Measurements from ENCODE around the gene SRRM3. TPM values are rescaled to one million over a fixed set of nuclear protein-coding genes. Genes with fewer than 3 reads are reported as not detected.
A peak's percentile ranks its signal among the peaks of the same experiment; 100 is the strongest.
"Not testable (repeated sequence)": the region's sequence is repeated elsewhere in the genome, so short reads cannot be mapped to it uniquely, and the experiment has no call there.

The SRRM3 gene
- polyA plus RNA-seq, 6 donors from 2014 or later, result not detected

DNA sequence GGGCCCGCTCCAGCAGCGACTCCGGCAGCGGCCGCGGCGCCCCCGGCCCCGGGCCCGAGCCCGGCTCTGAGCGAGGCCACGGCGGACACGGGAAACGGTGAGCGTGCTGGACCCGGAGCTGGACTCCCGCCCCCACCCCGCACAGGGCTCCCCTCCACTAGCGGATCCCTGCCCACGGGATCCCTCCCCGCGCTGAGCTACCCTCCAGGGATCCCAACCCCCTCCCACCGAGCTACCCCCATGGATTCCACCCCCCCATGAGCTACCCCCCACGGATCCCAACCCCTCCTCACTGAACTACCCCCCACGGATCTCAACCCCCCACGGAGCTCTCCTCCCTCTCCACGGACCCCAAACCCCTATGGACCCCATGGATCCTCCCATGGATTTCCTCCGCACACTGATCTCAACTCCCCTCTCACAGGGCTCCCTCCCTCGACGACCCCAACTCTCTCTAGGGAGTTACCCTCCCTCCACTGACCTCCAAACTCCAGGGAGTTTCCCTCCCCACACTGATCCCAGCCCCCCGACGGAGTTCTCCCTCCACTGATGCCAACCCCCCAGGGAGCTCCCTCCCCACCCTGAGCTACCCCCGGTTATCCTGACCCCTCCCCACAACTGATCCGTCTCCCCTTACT lies 80.1 kb downstream of the SRRM3 start:
- no peak for DNase-seq
- H3K4me3 Mint-ChIP-seq, result peak overlapping the region; percentile 24 to 93 (median 82)
- peaks cover 0 to 9% of the 10 kb centered on the region in 2 donors for H3K36me3 Mint-ChIP-seq
- H3K27me3 Mint-ChIP-seq, result peaks cover 27 to 82% (median 75%) of the 10 kb centered on the region in 3 donors
- H3K4me1 Mint-ChIP-seq, result peaks cover 17 to 20% (median 18%) of the 10 kb centered on the region in 3 donors
- ATAC-seq (ENCODE audit: low read depth in 2 of 2), result no peak
- H3K9me3 Mint-ChIP-seq, result peaks cover 0 to 2% (median 0%) of the 10 kb centered on the region in 7 donors
- peak overlapping the region in 1 of 6 donors; percentile 51 for H3K27ac Mint-ChIP-seq

DNA sequence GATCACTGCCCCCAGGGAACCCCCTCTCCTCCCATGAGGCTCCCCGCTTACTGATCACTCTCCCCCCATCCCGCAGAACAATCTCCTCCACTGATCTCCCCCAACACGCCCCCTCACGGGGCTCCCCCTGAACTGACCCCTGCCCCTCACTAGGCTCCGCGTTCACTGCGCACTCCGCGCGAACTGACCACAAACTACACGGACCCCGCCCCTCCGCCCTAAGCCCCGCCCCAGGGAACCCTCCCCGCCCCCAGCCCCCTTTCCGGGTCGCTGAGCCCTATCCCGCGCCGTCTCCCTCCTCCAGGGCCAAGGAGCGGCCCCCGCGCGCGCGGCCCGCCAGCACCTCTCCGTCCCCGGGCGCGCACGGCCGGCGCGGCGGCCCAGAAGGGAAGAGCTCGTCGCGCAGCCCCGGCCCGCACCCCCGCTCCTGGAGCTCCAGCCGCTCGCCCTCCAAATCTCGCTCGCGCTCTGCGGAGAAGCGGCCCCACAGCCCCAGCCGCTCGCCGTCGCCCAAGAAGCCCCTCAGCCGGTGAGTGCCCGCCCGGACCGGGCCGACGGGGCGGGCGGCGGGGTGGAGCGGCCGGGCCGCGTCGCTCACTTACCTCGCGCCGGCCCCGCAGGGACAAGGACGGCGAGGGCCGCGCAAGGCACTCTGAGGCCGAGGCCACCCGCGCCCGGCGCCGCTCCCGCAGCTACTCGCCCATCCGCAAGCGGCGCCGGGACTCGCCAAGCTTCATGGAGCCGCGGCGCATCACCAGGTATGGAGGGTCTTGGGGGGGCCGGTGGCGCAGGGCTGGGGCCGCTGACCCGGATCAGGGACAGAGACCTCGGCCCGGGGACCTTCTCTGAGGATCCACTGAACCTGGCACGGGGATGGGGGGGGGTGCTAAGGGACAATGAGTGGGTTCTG lies 80.9 kb downstream of the SRRM3 start:
- Mint-ChIP-seq H3K4me3 (peak overlapping the region; percentile 24 to 93 (median 82)), H3K9me3 (peaks cover 0 to 2% (median 0%) of the 10 kb centered on the region in 7 donors), H3K36me3 (peaks cover 0 to 9% of the 10 kb centered on the region in 2 donors), H3K27ac (peak overlapping the region in 2 of 6 donors; percentile 51 to 59), H3K27me3 (peaks cover 25 to 76% (median 71%) of the 10 kb centered on the region in 3 donors), H3K4me1 (peaks cover 17 to 20% (median 18%) of the 10 kb centered on the region in 3 donors)
- ATAC-seq (ENCODE audit: low read depth in 2 of 2) (peak; percentile 41 to 42), DNase-seq (no peak)

DNA sequence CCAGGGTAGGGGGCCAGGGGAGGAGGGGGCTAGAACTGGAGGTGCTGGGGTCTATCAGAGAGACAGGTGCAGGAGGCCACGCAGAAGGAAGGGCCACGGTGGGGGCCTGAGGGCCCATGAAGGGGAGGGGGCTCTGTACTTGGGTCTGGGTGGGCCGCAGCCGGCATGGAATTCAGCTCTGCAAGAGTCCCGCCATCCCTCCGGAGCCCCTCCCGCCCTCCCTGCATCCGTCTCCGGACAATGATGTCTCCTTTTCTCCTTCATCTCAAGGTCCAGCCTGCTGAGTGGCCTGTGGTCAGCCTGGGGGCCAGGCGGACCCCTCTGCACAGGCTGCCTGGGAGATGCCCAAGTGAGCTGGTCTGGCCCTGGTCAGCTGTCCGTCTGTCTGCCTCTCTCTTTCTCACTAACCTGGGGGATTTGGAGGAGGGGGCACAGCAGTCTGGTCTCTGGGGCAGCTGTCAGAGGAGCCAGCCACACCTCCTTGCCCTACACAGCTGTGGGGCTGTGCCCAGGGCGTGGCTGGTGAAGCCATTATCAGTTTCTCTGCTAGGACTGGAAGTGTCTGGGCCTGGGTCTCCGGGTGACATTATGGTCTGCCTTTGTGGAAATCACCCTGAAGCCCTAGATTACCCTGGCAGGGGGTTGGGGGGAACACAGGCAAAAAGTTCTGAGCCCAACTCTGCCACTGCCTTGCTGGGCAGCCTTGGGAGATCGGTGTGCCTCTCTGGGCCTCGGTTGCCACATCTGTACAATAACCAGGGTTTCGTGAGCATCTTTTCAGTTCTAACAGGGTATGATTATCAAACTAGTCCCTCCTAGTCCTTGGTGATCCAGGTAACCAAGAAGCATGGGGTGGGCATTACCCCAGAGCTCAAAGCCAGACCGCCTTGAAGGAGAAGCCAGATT lies 81.8 kb downstream of the SRRM3 start:
- Mint-ChIP-seq H3K27me3 (peaks cover 25 to 75% (median 71%) of the 10 kb centered on the region in 3 donors), H3K4me3 (peak overlapping the region; percentile 59 to 80 (median 68)), H3K9me3 (peaks cover 0 to 2% (median 0%) of the 10 kb centered on the region in 7 donors), H3K27ac (no peak overlapping the region), H3K36me3 (peaks cover 0 to 9% of the 10 kb centered on the region in 2 donors), H3K4me1 (peaks cover 17 to 20% (median 18%) of the 10 kb centered on the region in 3 donors)
- ATAC-seq (ENCODE audit: low read depth in 2 of 2) (no peak), DNase-seq (no peak)

DNA sequence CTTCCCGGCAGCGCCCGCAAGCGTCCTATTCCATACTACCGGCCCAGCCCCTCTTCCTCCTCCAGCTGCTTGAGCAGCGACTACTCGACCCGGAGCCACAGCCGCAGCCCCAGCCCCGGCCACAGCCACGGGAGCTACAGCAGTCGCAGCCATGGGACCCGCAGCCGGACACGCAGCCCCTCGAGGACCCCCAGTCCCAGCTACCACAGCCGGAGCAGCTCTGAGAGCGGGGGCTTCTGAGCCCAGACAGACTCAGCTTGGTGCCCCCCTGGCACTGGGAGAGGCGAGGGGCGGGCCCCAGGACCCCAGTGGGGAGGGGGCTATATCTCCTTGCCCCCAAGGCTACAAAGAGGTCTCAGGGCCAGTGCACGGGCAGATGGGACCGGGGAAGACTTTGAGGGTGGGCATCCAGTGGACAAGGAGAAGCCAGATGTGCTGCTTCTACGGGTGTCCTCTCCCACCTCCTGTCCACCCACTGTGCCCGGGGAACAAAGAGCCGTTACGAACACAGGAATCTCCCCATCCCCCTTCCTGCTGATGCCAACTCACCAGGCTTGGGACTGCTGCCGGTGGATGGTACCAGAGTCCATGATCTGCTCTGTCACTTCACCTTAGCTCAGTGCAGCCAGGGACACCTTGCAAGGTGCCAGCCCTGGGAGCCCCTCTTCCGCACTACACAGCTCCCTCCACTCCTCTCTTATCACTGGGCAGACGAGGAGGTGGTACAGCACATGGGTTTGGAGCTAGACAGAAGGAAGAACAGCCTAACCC lies 84.1 kb downstream of the SRRM3 start:
- Mint-ChIP-seq H3K4me3 (no peak overlapping the region), H3K4me1 (peaks cover 13 to 18% (median 17%) of the 10 kb centered on the region in 3 donors), H3K36me3 (peaks cover 0 to 7% of the 10 kb centered on the region in 2 donors), H3K9me3 (peaks cover 0 to 2% (median 0%) of the 10 kb centered on the region in 7 donors), H3K27ac (no peak overlapping the region), H3K27me3 (peaks cover 21 to 60% (median 50%) of the 10 kb centered on the region in 3 donors)
- DNase-seq (no peak), ATAC-seq (ENCODE audit: low read depth in 2 of 2) (no peak)

DNA sequence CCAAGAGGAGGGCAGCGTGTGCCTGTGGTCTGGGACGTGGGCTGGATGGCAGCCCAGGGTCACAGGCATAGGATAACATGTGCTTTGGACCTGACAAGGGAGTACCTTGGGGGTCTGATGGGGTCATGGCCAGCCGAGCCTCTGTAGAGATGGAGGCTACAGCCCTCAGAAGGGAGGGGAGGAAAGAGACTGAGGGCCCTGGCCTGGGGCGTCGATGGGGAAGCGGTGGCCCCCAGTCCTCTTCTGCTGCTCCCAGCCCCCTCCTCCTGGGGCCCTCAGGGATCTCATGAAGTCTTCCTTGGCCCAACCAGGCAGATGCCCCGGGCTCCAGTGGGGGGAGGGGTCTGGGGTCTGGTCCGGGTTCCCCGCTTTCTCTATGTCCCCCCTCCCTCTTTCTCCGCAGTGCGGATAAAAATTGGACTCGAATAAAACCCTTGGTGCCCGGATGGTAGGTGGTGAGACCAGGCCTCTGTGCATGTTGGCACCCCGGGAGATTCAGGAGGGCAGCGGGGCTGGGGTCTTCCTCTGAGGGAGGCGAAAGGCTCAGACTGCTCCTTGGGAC lies 85.2 kb downstream of the SRRM3 start:
- peaks cover 0 to 2% (median 0%) of the 10 kb centered on the region in 7 donors for H3K9me3 Mint-ChIP-seq
- H3K4me1 Mint-ChIP-seq, result peaks cover 10 to 18% (median 14%) of the 10 kb centered on the region in 3 donors
- ATAC-seq (ENCODE audit: low read depth in 2 of 2), result no peak
- no peak for DNase-seq
- no peaks in the 10 kb centered on the region for H3K36me3 Mint-ChIP-seq
- no peak overlapping the region for H3K27ac Mint-ChIP-seq
- H3K27me3 Mint-ChIP-seq, result peaks cover 21 to 59% (median 46%) of the 10 kb centered on the region in 3 donors
- no peak overlapping the region for H3K4me3 Mint-ChIP-seq

DNA sequence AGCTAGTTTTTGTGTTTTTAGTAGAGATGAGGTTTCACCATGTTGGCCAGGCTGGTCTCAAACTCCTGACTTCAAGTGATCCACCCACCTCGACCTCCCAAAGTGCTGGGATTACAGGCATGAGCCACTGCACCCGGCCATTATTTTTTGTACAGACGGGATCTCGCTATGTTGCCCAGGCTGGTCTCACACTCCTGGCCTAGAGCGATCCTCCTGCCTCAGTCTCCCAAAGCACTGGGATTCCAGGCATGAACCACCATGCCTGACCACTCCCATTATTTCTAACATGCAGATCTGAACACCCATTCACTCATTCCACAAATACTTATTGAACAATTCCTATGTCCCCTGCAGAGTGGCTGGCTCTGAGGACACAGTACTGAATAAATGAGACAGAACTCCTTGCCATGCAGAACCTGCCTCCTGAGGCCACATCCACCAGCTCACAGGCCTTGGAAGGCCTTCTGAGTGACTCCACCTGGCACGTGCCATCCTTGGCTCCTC lies 89.2 kb downstream of the SRRM3 start:
- not testable (repeated sequence) for DNase-seq; H3K27ac Mint-ChIP-seq; H3K4me3 Mint-ChIP-seq; H3K36me3 Mint-ChIP-seq; H3K9me3 Mint-ChIP-seq; ATAC-seq (ENCODE audit: low read depth in 2 of 2)
- peaks cover 7 to 13% (median 9%) of the 10 kb centered on the region in 3 donors for H3K4me1 Mint-ChIP-seq
- H3K27me3 Mint-ChIP-seq, result peaks cover 8 to 45% (median 21%) of the 10 kb centered on the region in 3 donors

DNA sequence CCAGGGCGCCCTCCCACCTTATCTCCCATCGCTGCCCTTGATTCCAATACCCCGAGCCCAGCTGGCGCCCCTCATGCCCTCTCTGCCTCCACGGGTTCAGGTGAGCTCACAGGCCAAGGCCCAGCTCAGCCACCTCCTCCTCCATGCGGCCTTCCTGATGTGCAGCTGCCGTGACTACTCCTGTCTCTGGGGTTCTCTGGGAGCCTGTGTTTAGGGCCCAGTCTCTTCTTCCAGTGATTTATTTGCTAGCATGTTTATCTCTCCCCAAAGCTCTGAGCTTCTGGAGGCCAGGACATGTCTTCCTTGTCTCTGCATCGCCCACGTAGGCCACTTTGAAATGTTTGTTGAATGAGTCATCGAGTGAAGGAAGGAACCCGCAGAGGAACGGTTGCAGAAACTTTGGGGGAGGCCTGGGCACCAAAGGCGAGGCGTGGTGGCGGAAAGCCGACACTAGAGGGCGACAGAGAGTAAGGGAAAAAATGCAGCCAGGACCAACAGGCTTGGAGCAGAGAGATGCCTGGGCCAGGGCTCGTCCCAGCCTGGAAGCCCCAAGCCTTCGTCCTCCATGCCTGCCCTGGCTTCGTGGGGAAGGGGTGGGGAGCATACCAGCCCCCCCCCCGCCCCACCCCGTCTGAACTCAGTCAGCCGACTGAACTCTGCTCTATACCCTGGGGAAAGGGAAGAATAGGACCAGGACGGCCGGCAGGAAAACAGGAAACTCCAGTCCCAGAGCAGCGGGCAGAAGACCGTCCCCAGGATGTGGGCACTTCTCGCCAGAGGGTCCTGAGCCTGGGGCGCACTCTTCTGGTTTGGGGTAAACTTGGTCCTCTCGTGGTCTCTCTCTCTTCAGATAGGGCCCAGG lies 89.9 kb downstream of the SRRM3 start:
- H3K4me3 Mint-ChIP-seq, result peak overlapping the region in 2 of 8 donors; percentile 26 to 42
- peaks cover 7 to 13% (median 9%) of the 10 kb centered on the region in 3 donors for H3K4me1 Mint-ChIP-seq
- H3K9me3 Mint-ChIP-seq, result no peaks in the 10 kb centered on the region
- ATAC-seq (ENCODE audit: low read depth in 2 of 2), result peak; percentile 79 to 85
- peaks cover 8 to 38% (median 15%) of the 10 kb centered on the region in 3 donors for H3K27me3 Mint-ChIP-seq
- H3K36me3 Mint-ChIP-seq, result no peaks in the 10 kb centered on the region
- H3K27ac Mint-ChIP-seq, result peak overlapping the region in 2 of 6 donors; percentile 58 to 97
- DNase-seq, result peak; percentile 69

DNA sequence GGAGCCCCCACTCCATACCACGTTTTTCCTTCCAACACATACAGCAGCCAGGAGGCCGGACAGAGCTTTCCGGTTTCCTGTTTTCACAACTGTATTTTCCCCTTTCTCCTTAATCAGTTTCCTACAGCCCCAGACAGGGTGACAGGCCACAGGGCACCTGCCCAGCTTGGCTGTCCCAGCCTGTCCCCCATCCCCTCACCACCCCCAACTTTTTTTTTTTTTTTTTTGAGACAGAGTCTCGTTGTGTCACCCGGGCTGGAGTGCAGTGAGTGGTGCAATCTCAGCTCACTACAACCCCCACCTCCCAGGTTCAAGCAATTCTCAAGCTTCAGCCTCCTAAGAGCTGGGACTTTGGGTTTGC lies 90.5 kb downstream of the SRRM3 start:
- Mint-ChIP-seq H3K4me3 (no peak overlapping the region), H3K27me3 (peaks cover 8 to 37% (median 15%) of the 10 kb centered on the region in 3 donors), H3K36me3 (no peaks in the 10 kb centered on the region), H3K4me1 (peaks cover 7 to 13% (median 9%) of the 10 kb centered on the region in 3 donors), H3K9me3 (no peaks in the 10 kb centered on the region), H3K27ac (no peak overlapping the region)
- ATAC-seq (ENCODE audit: low read depth in 2 of 2), result no peak
- no peak for DNase-seq

DNA sequence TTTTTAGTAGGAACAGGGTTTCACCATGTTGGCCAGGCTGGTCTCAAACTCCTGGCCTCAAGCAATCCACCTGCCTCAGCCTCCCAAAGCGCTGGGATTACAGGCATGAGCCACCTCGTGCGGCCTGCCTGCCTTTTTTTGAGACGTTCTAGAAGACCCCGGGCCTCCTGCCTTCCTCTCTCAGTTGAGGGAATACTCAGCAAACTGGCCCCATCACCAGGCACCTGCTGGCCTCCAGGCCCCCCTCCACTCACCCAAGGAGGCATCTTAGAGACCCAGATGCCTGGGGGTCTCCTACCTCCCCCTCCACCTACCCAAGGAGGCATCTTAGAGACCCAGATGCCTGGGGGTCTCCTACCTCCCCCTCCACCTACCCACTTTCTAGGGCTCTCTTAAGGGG lies 91.2 kb downstream of the SRRM3 start:
- Mint-ChIP-seq H3K4me1 (peaks cover 7 to 13% (median 9%) of the 10 kb centered on the region in 3 donors), H3K27me3 (peaks cover 8 to 35% (median 15%) of the 10 kb centered on the region in 3 donors)
- not testable (repeated sequence) for ATAC-seq (ENCODE audit: low read depth in 2 of 2); H3K4me3 Mint-ChIP-seq; H3K9me3 Mint-ChIP-seq; DNase-seq; H3K36me3 Mint-ChIP-seq; H3K27ac Mint-ChIP-seq

DNA sequence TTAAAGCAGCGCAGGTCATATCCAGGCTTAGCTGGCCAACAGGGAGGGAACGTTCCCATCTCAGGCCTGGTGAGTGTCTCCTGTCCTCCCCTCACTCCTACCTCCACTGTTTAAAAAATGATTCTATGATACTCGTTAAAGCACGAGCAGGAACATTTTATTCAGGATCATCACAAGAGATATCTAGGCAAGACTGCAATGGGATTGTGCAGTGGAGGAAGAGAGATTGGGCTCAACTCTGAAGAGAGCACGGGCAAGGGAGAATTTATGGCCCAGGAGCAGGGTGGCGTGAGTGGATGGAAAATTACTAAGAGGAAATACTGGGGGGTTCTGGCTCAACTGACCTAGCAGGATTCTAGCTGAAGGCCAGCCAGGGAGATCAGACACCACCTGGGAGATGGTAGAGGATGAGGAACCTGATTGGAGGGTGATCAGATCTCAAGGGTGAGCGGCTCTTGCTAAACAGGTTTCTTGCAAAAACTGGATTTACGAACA lies 91.8 kb downstream of the SRRM3 start:
- peaks cover 8 to 33% (median 15%) of the 10 kb centered on the region in 3 donors for H3K27me3 Mint-ChIP-seq
- DNase-seq, result no peak
- H3K36me3 Mint-ChIP-seq, result no peaks in the 10 kb centered on the region
- peak overlapping the region in 2 of 8 donors; percentile 26 to 41 for H3K4me3 Mint-ChIP-seq
- no peak for ATAC-seq (ENCODE audit: low read depth in 2 of 2)
- peaks cover 7 to 13% (median 9%) of the 10 kb centered on the region in 3 donors for H3K4me1 Mint-ChIP-seq
- H3K9me3 Mint-ChIP-seq, result no peaks in the 10 kb centered on the region
- no peak overlapping the region for H3K27ac Mint-ChIP-seq

Data from naive B cell (primary cell).